Measurements from ENCODE around the gene PIP5K1C.

Gene PIP5K1C

GRCh38 chr19:3695986-3696659 lies 4.1 kb downstream of the PIP5K1C start:
- Histone ChIP-seq H3K9me3 (ENCODE audit: insufficient read depth, low read length) (no peaks in the 10 kb centered on the region), H3K27ac (ENCODE audit: low read depth, low read length) (no peak overlapping the region), H3K9ac (ENCODE audit: low read length) (no peak overlapping the region), H2AFZ (ENCODE audit: low read depth, low read length, severe bottlenecking) (no peak overlapping the region), H3K36me3 (ENCODE audit: low read length) (no peaks in the 10 kb centered on the region), H3K9me2 (replicated peaks; ENCODE audit: insufficient read depth, low read length) (no peaks in the 10 kb centered on the region), H3F3A (ENCODE audit: insufficient read depth) (no peaks in the 10 kb centered on the region), H3K4me3 (ENCODE audit: insufficient read depth, low read length, poor library complexity, severe bottlenecking) (no peak overlapping the region), H3K27me3 (ENCODE audit: low read length) (no peaks in the 10 kb centered on the region), H4K20me1 (ENCODE audit: low read depth, low read length) (no peaks in the 10 kb centered on the region), H3K4me2 (ENCODE audit: low read depth, low read length, poor library complexity, severe bottlenecking) (no peak overlapping the region), H3K79me2 (ENCODE audit: insufficient read depth, low read length) (no peaks in the 10 kb centered on the region)
- TF ChIP-seq, protein P1, sequence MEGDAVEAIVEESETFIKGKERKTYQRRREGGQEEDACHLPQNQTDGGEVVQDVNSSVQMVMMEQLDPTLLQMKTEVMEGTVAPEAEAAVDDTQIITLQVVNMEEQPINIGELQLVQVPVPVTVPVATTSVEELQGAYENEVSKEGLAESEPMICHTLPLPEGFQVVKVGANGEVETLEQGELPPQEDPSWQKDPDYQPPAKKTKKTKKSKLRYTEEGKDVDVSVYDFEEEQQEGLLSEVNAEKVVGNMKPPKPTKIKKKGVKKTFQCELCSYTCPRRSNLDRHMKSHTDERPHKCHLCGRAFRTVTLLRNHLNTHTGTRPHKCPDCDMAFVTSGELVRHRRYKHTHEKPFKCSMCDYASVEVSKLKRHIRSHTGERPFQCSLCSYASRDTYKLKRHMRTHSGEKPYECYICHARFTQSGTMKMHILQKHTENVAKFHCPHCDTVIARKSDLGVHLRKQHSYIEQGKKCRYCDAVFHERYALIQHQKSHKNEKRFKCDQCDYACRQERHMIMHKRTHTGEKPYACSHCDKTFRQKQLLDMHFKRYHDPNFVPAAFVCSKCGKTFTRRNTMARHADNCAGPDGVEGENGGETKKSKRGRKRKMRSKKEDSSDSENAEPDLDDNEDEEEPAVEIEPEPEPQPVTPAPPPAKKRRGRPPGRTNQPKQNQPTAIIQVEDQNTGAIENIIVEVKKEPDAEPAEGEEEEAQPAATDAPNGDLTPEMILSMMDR (IDR thresholded peaks at IDR 0.05; ENCODE audit: insufficient read depth, low read length, poor library complexity, severe bottlenecking) = no peak
- no peak for TF ChIP-seq EZH2phosphoT487 (conservative IDR thresholded peaks at IDR 0.05; ENCODE audit: low read length)

GRCh38 chr19:3695124-3695733 lies 5.0 kb downstream of the PIP5K1C start:
- Histone ChIP-seq H3K27me3 (ENCODE audit: low read length) (no peaks in the 10 kb centered on the region), H3K9me3 (ENCODE audit: insufficient read depth, low read length) (no peaks in the 10 kb centered on the region), H3K4me3 (ENCODE audit: insufficient read depth, low read length, poor library complexity, severe bottlenecking) (no peak overlapping the region), H2AFZ (ENCODE audit: low read depth, low read length, severe bottlenecking) (no peak overlapping the region), H3K4me2 (ENCODE audit: low read depth, low read length, poor library complexity, severe bottlenecking) (no peak overlapping the region), H3K27ac (ENCODE audit: low read depth, low read length) (no peak overlapping the region), H3F3A (ENCODE audit: insufficient read depth) (no peaks in the 10 kb centered on the region), H3K36me3 (ENCODE audit: low read length) (no peaks in the 10 kb centered on the region), H3K9ac (ENCODE audit: low read length) (no peak overlapping the region), H4K20me1 (ENCODE audit: low read depth, low read length) (no peaks in the 10 kb centered on the region), H3K79me2 (ENCODE audit: insufficient read depth, low read length) (no peaks in the 10 kb centered on the region), H3K9me2 (replicated peaks; ENCODE audit: insufficient read depth, low read length) (no peaks in the 10 kb centered on the region)
- TF ChIP-seq, protein P1 (IDR thresholded peaks at IDR 0.05; ENCODE audit: insufficient read depth, low read length, poor library complexity, severe bottlenecking) = no peak
- TF ChIP-seq EZH2phosphoT487 (conservative IDR thresholded peaks at IDR 0.05; ENCODE audit: low read length) = no peak

GRCh38 chr19:3694361-3695123 lies 5.7 kb downstream of the PIP5K1C start:
- Histone ChIP-seq H3K79me2 (ENCODE audit: insufficient read depth, low read length) (no peaks in the 10 kb centered on the region), H3K9ac (ENCODE audit: low read length) (no peak overlapping the region), H3F3A (ENCODE audit: insufficient read depth) (no peaks in the 10 kb centered on the region), H3K9me3 (ENCODE audit: insufficient read depth, low read length) (no peaks in the 10 kb centered on the region), H3K27me3 (ENCODE audit: low read length) (no peaks in the 10 kb centered on the region), H3K9me2 (replicated peaks; ENCODE audit: insufficient read depth, low read length) (no peaks in the 10 kb centered on the region), H3K4me3 (ENCODE audit: insufficient read depth, low read length, poor library complexity, severe bottlenecking) (no peak overlapping the region), H3K4me2 (ENCODE audit: low read depth, low read length, poor library complexity, severe bottlenecking) (no peak overlapping the region), H3K27ac (ENCODE audit: low read depth, low read length) (no peak overlapping the region), H4K20me1 (ENCODE audit: low read depth, low read length) (0 out of 2 replicates have a peak, but pooled peaks cover 3% of the 10 kb centered on the region), H3K36me3 (ENCODE audit: low read length) (no peaks in the 10 kb centered on the region), H2AFZ (ENCODE audit: low read depth, low read length, severe bottlenecking) (no peak overlapping the region)
- TF ChIP-seq, protein P1 (IDR thresholded peaks at IDR 0.05; ENCODE audit: insufficient read depth, low read length, poor library complexity, severe bottlenecking) = no peak
- TF ChIP-seq EZH2phosphoT487 (conservative IDR thresholded peaks at IDR 0.05; ENCODE audit: low read length) = no peak
